Naive thymus-derived CD8-positive, alpha-beta T cell (primary cell): Measurements from ENCODE around the gene URGCP. TPM values are rescaled to one million over a fixed set of nuclear protein-coding genes. Genes with fewer than 3 reads are reported as not detected.

ENCODE experiments used
- ATAC-seq, 2 donors: fragments of 150-1000 bp; cut with Tn5 transposase in 1 of 2; sonication (Bioruptor Pico), chemical (Tn5 transposase) in 1 of 2; 1 replicate in 1 of 2; 2 replicates in 1 of 2; pipeline ENCODE4 v1.10.0; 2021; ENCODE audit warnings: mild to moderate bottlenecking in 2 of 2, moderate library complexity in 2 of 2
- POLR2A ChIA-PET: fragments of 350-600 bp; sonication (Branson Sonifier 250); formaldehyde crosslinking; loops from one replicate; lab custom pipeline; 2021; ENCODE audit warnings: antibody characterized with exemption; lab: Charles Lee
- DNase-seq, 10 donors: peaks; one replicate each; pipeline versions ENCODE4 v3.0.0 to v3.0.0-alpha.2; 2020 to 2022
- H3K27ac Mint-ChIP-seq, 10 donors: one replicate each; pipeline ENCODE4 v1.8.0; 2020 to 2022; ENCODE audit warnings: mild to moderate bottlenecking in 10 of 10, mixed read lengths in 10 of 10, moderate library complexity in 4 of 10, inconsistent platforms in 1 of 10
- H3K27me3 Mint-ChIP-seq, 5 donors: one replicate each; pipeline ENCODE4 v1.8.0; 2021 to 2022; ENCODE audit warnings: mixed read lengths in 5 of 5
- H3K36me3 Mint-ChIP-seq, 3 donors: one replicate each; pipeline ENCODE4 v1.8.0; 2020 to 2022; ENCODE audit warnings: mixed read lengths in 3 of 3, mild to moderate bottlenecking in 2 of 3, inconsistent platforms in 1 of 3
- H3K4me1 Mint-ChIP-seq, 4 donors: one replicate each; pipeline ENCODE4 v1.8.0; 2021 to 2022; ENCODE audit warnings: mixed read lengths in 4 of 4
- H3K4me3 Mint-ChIP-seq, 10 donors: one replicate each; pipeline ENCODE4 v1.8.0; 2020 to 2022; ENCODE audit warnings: mild to moderate bottlenecking in 10 of 10, mixed read lengths in 10 of 10, moderate library complexity in 6 of 10, inconsistent platforms in 1 of 10
- H3K9me3 Mint-ChIP-seq, 9 donors: one replicate each; pipeline ENCODE4 v1.8.0; 2020 to 2022; ENCODE audit warnings: mixed read lengths in 9 of 9, mild to moderate bottlenecking in 3 of 9, inconsistent platforms in 1 of 9, moderate library complexity in 1 of 9
- polyA plus RNA-seq, 3 donors: library from polyadenylated mRNA; unstranded; fragments of 300-500 nt; fragmentation: Illumina TruSeq; gene quantifications; one replicate each; pipeline ENCODE4 v1.2.3, GENCODE V29; 2021
- total RNA-seq, 8 experiments: library from RNA in 2 of 8; stranded (reverse) in 2 of 8; gene quantifications; one replicate each; pipeline ENCODE4 v1.2.3 and lab custom pipeline; 2021 to 2026

Gene URGCP
- total and polyA plus RNA-seq, 5 experiments from 2014 or later = 20.1 to 34.2 (median 27.9) TPM

DNA sequence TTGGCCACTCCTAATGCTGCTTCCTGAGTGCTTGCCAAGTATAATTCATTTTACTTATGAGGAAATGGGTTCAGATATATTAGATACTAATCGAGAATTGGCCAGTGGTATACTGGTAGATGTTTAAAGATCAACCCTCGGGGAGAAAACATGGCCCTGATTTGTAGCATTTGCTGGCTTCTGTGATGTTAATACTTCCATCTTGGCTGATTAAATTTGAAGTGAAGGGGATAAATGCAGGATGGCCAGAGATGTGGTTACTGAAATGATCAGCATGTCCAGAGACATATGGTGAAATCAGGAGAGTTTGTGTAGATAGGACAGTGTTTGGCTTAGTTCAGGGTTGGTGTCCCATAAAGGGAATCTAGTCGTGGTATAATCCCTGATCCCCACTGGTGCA lies 31.0 kb upstream of the URGCP start:
- POLR2A ChIA-PET = no interaction called here
- Mint-ChIP-seq H3K36me3 (peaks cover 0 to 3% (median 0%) of the 10 kb centered on the region in 3 donors), H3K9me3 (no peaks in the 10 kb centered on the region)

DNA sequence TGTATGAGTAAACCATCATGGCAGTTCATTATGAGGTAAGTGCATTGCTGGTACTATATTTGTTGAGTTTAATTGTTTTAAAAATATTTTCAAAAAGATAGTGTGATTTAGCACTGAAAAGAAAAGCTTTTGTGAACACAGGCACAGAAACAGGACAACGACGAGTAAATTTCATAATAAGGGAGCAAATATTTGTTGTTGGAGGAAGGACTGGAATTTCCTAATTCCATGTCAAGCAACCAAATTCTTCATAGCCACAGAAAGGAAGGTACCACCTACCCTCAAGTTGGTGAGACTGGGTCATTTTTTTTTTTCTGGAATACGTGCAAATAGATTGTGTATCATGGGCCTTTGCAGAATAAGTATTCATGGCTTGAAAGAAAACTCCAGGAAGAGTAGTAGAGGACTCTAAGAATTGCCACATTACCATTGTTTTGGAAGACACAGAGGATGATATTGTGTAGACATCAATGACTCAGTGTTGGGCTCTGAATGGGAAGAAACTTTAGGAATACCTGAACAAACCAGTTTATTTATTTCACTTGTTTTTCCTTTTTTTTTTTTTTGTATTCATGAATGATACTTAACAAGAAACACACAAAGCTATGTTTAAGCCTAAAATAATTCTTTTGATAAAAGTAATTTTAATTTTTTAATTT lies 27.6 kb upstream of the URGCP start:
- POLR2A ChIA-PET = no interaction called here
- no peak for ATAC-seq
- no peak overlapping the region for H3K27ac Mint-ChIP-seq
- H3K27me3 Mint-ChIP-seq = no peaks in the 10 kb centered on the region
- H3K4me1 Mint-ChIP-seq = peaks cover 0 to 3% (median 1%) of the 10 kb centered on the region in 4 donors
- H3K36me3 Mint-ChIP-seq = peaks cover 0 to 3% (median 0%) of the 10 kb centered on the region in 3 donors
- H3K4me3 Mint-ChIP-seq = no peak overlapping the region
- no peaks in the 10 kb centered on the region for H3K9me3 Mint-ChIP-seq
- DNase-seq = no peak

More for the DNA sequence above, 31.0 kb upstream of the URGCP start:
- no peaks in the 10 kb centered on the region for H3K27me3 Mint-ChIP-seq
- peaks cover 0 to 2% (median 0%) of the 10 kb centered on the region in 4 donors for H3K4me1 Mint-ChIP-seq
- no peak overlapping the region for H3K4me3 Mint-ChIP-seq
- no peak for DNase-seq
- ATAC-seq = no peak
- no peak overlapping the region for H3K27ac Mint-ChIP-seq

DNA sequence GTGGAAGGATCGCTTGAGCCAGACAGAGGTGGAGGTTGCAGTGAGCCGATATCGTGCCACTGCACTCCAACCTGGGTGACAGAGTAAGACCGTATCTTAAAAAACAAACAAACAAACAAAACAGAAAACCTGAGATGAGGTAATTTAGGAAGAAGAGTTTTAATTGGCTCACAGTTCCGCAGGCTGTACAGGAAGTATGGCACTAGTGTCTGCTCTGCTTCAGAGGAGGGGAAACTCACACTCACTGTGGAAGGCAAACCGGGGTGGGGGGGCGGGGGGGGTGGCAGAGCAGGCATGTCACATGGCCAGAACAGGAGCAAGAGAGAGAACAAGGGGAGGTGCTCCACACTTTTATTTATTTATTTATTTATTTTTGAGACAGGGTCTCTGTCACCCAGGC lies 24.9 kb upstream of the URGCP start:
- no peak for DNase-seq
- ATAC-seq = peak in 1 of 2 donors; percentile 17
- H3K36me3 Mint-ChIP-seq = peaks cover 0 to 3% (median 0%) of the 10 kb centered on the region in 3 donors
- POLR2A ChIA-PET = no interaction called here
- H3K27me3 Mint-ChIP-seq = no peaks in the 10 kb centered on the region
- no peaks in the 10 kb centered on the region for H3K9me3 Mint-ChIP-seq
- H3K4me3 Mint-ChIP-seq = peak overlapping the region in 5 of 10 donors; percentile 20 to 65 (median 43)
- peaks cover 8 to 19% (median 17%) of the 10 kb centered on the region in 4 donors for H3K4me1 Mint-ChIP-seq
- H3K27ac Mint-ChIP-seq = peak overlapping the region in 4 of 10 donors; percentile 12 to 89 (median 62)

DNA sequence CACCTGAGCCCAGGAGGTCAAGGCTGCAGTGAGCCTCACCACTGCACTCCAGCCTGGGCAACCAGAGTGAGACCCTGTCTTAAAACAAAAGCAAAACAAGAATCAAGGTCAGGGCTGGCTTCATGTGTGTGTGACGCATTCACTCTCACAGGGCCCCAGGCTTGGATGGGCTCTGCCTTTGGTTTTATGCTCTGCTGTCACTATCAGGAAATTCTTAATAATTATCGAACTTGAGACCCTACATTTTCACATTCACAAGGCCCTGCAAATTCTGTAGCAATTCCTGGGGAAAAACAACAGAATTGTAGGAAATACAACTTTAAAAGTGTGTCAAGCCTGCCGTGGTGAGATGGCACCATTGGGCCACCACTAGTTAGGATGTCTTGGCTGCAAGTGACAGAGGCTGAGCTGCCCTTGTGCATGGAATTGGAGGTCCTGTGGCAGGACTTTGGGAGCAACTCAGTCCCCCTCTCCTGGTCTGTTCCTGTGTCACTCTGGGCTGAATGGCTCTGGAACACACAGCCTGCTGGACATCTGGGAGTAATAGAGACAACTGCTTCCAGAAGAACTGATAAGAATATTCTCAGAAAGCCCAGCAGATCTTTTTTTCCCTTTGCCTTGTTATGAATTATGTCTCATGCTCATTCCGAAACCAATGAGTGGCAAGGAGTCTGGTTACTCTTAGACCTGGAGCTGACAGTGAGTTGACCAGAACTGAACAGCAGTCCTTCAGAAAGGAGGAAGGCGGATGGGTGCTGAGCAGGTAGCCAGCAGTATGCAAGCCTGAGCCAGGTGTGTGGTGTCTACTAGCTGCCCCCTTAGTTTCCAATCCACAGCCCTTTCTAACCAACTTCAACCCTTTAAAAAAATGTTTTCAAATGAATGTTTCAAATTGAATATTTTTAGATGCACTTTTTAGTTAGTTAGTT lies 23.4 kb upstream of the URGCP start:
- H3K27me3 Mint-ChIP-seq = no peaks in the 10 kb centered on the region
- POLR2A ChIA-PET = interaction anchor here (0.5 kb wide), 2 partner anchors 328 to 1208 kb away, joined by 3 to 6 read pairs; no protein-coding TSS in a partner anchor
- no peak for DNase-seq
- H3K36me3 Mint-ChIP-seq = peaks cover 0 to 3% (median 0%) of the 10 kb centered on the region in 3 donors
- H3K27ac Mint-ChIP-seq = peak overlapping the region in 3 of 10 donors; percentile 5 to 75 (median 33)
- no peak overlapping the region for H3K4me3 Mint-ChIP-seq
- H3K9me3 Mint-ChIP-seq = no peaks in the 10 kb centered on the region
- peaks cover 10 to 30% (median 26%) of the 10 kb centered on the region in 4 donors for H3K4me1 Mint-ChIP-seq
- ATAC-seq = no peak

DNA sequence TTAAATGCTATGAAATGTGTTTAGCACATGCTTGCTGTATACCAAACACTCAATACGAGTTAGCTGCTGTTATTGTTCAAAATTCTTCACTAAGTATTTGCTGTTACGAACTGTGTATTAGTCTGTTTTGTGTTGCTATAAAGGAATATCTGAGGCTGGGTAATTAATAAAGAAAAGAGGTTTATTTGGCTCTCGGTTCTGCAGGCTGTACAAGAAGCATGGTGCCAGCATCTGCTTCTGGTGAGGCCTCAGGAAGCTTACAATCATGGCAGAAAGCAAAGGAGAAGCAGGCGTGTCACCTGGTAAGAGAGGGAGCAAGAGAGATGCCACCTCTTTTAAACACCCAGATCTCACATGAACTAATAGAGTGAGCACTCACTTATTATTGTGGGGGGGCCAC lies 21.4 kb upstream of the URGCP start:
- no peak for ATAC-seq
- H3K4me3 Mint-ChIP-seq = peak overlapping the region in 8 of 10 donors; percentile 29 to 94 (median 64)
- DNase-seq = no peak
- H3K9me3 Mint-ChIP-seq = no peaks in the 10 kb centered on the region
- H3K27me3 Mint-ChIP-seq = no peaks in the 10 kb centered on the region
- H3K36me3 Mint-ChIP-seq = no peaks in the 10 kb centered on the region
- POLR2A ChIA-PET = interaction anchor here (0.7 to 2.1 kb wide), 3 partner anchors 12 to 534 kb away, joined by 3 to 8 read pairs (median 5); no protein-coding TSS in a partner anchor
- H3K27ac Mint-ChIP-seq = peak overlapping the region; percentile 37 to 98 (median 84)
- peaks cover 15 to 40% (median 36%) of the 10 kb centered on the region in 4 donors for H3K4me1 Mint-ChIP-seq

DNA sequence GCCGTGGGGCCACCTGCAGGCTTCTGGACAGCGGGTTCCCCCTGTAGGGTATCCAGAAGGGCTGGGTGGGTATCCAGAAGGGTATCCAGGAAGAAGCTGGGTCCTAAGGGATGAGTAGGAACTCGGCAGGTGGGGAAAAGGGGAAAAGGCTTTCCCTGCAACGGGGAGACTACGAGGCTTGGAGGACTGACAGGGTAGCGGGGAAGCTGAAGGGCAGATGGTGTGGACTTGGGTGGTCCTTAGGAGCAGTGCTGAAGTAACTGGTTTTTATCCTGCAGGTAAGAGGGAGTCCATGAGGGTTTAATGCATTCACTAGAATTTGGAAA lies 20.4 kb upstream of the URGCP start:
- POLR2A ChIA-PET = interaction anchor here (0.7 to 2.1 kb wide), 8 partner anchors 13 to 958 kb away, joined by 3 to 14 read pairs (median 4); partner anchors contain the start of genes MRPS24, NUDCD3, OGDH and URGCP
- Mint-ChIP-seq H3K27ac (peak overlapping the region; percentile 84 to 98 (median 96)), H3K27me3 (no peaks in the 10 kb centered on the region), H3K4me1 (peaks cover 18 to 45% (median 38%) of the 10 kb centered on the region in 4 donors), H3K4me3 (peak overlapping the region; percentile 87 to 94 (median 92)), H3K9me3 (no peaks in the 10 kb centered on the region), H3K36me3 (peaks cover 0 to 4% (median 0%) of the 10 kb centered on the region in 3 donors)
- DNase-seq (no peak), ATAC-seq (peak; percentile 10 to 20)

GRCh38 chr7:43925984-43926797 lies 19.8 kb upstream of the URGCP start, which contains the start of gene UBE2D4:
Gene UBE2D4, plus strand, starts transcription at chr7:43926436. Its CDS starts 97 bp downstream, at chr7:43926533.
- H3K4me1 Mint-ChIP-seq = peaks cover 18 to 43% (median 37%) of the 10 kb centered on the region in 4 donors

DNA sequence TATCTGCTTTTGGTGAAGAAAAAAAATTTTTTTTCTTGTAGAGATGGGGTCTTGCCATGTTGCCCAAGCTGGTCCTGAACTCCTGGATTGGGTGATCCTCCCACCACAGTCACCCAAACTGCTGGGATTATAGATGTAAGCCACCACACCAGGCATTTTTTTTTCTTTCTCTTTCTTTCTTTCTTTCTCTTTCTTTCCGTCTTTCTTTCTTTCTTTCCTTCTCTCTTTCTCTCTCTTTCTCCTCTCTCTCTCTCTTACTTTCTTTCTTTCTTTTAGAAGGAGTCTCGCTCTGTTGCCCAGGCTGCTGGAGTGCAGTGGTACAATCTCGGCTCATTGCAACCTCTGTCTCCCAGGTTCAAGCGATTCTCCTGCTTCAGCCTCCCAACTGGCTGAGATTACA lies 16.3 kb upstream of the URGCP start:
- Mint-ChIP-seq H3K27ac (peak overlapping the region in 2 of 10 donors; percentile 15 to 28), H3K36me3 (peaks cover 0 to 16% (median 4%) of the 10 kb centered on the region in 3 donors), H3K4me3 (peak overlapping the region in 1 of 10 donors; percentile 14), H3K4me1 (peaks cover 19 to 48% (median 32%) of the 10 kb centered on the region in 4 donors), H3K9me3 (no peaks in the 10 kb centered on the region), H3K27me3 (no peaks in the 10 kb centered on the region)
- DNase-seq = no peak
- POLR2A ChIA-PET = no interaction called here
- no peak for ATAC-seq

More at GRCh38 chr7:43925984-43926797, 19.8 kb upstream of the URGCP start, which contains the start of gene UBE2D4:
- peaks cover 0 to 4% (median 0%) of the 10 kb centered on the region in 3 donors for H3K36me3 Mint-ChIP-seq
- DNase-seq = peak; percentile 82 to 92 (median 87)
- POLR2A ChIA-PET = interaction anchor here (0.6 to 2.1 kb wide), 10 partner anchors 13 to 994 kb away, joined by 3 to 14 read pairs (median 4); partner anchors contain the start of genes MRPL32, MRPS24, NUDCD3 and OGDH
- H3K4me3 Mint-ChIP-seq = peak within 1 kb of the TSS; percentile 87 to 95 (median 93)
- peak within 1 kb of the TSS; percentile 89 to 98 (median 96) for H3K27ac Mint-ChIP-seq
- ATAC-seq = peak; percentile 89 to 90
- no peaks in the 10 kb centered on the region for H3K27me3 Mint-ChIP-seq
- no peaks in the 10 kb centered on the region for H3K9me3 Mint-ChIP-seq

GRCh38 chr7:43921423-43921822 lies 15.0 kb upstream of the URGCP start:
- no peaks in the 10 kb centered on the region for H3K27me3 Mint-ChIP-seq
- H3K4me1 Mint-ChIP-seq = peaks cover 15 to 41% (median 21%) of the 10 kb centered on the region in 4 donors
- POLR2A ChIA-PET = no interaction called here
- no peak for DNase-seq
- ATAC-seq = no peak
- H3K9me3 Mint-ChIP-seq = no peaks in the 10 kb centered on the region
- no peak overlapping the region for H3K4me3 Mint-ChIP-seq
- peaks cover 0 to 18% (median 4%) of the 10 kb centered on the region in 3 donors for H3K36me3 Mint-ChIP-seq
- H3K27ac Mint-ChIP-seq = no peak overlapping the region

GRCh38 chr7:43915907-43916306 lies 9.5 kb upstream of the URGCP start:
- Mint-ChIP-seq H3K27ac (no peak overlapping the region), H3K4me3 (no peak overlapping the region), H3K4me1 (peaks cover 0 to 14% (median 3%) of the 10 kb centered on the region in 4 donors), H3K36me3 (peaks cover 0 to 14% (median 4%) of the 10 kb centered on the region in 3 donors), H3K27me3 (no peaks in the 10 kb centered on the region), H3K9me3 (peaks cover 0 to 4% (median 0%) of the 10 kb centered on the region in 9 donors)
- ATAC-seq (no peak), DNase-seq (no peak)
- POLR2A ChIA-PET = no interaction called here

- Mint-ChIP-seq H3K4me1 (peaks cover 0 to 10% (median 2%) of the 10 kb centered on the region in 4 donors), H3K27me3 (no peaks in the 10 kb centered on the region), H3K9me3 (peaks cover 0 to 4% (median 0%) of the 10 kb centered on the region in 9 donors), H3K27ac (no peak overlapping the region), H3K4me3 (no peak overlapping the region), H3K36me3 (peaks cover 0 to 14% (median 4%) of the 10 kb centered on the region in 3 donors)
- POLR2A ChIA-PET = no interaction called here
- no peak for ATAC-seq
- no peak for DNase-seq
These were observed 8.4 kb upstream of the URGCP start for GRCh38 chr7:43914795-43915194.
